Activated CD4-positive, alpha-beta memory T cell treated with anti-CD3 and anti-CD28 coated beads, Interleukin-2, amount 10 ng/mL, durations not matched to agents 7 days and 5 days (primary cell): ENCODE data around the gene TMTC3. TPM values are rescaled to one million over a fixed set of nuclear protein-coding genes. Genes with fewer than 3 reads are reported as not detected.

Source experiments
- CTCF ChIA-PET: fragments of 350-600 bp; sonication (Branson Sonifier 250); formaldehyde crosslinking; loops from one replicate; lab custom pipeline; 2021; ENCODE audit warnings: antibody characterized with exemption, inconsistent platforms; lab: Charles Lee
- POLR2A ChIA-PET: fragments of 350-600 bp; sonication (Branson Sonifier 250); formaldehyde crosslinking; loops from one replicate; lab custom pipeline; 2021; ENCODE audit warnings: antibody characterized with exemption; lab: Charles Lee
- DNase-seq: peaks from one replicate; pipeline ENCODE4 v3.0.0-alpha.2; 2020
- H3K27ac Mint-ChIP-seq: one replicate; pipeline ENCODE4 v1.8.0; 2021; ENCODE audit warnings: mild to moderate bottlenecking, mixed read lengths
- H3K27me3 Mint-ChIP-seq: one replicate; pipeline ENCODE4 v1.8.0; 2021; ENCODE audit warnings: mixed read lengths
- H3K36me3 Mint-ChIP-seq: one replicate; pipeline ENCODE4 v1.8.0; 2021; ENCODE audit warnings: low read depth, mixed read lengths
- H3K4me1 Mint-ChIP-seq: one replicate; pipeline ENCODE4 v1.8.0; 2021; ENCODE audit warnings: mixed read lengths
- H3K4me3 Mint-ChIP-seq: one replicate; pipeline ENCODE4 v1.8.0; 2021; ENCODE audit warnings: mild to moderate bottlenecking, mixed read lengths
- H3K9me3 Mint-ChIP-seq: one replicate; pipeline ENCODE4 v1.8.0; 2021; ENCODE audit warnings: mixed read lengths
- total RNA-seq, 2 experiments: library from RNA; stranded (reverse); gene quantifications; one replicate each; pipeline ENCODE4 v1.2.3, GENCODE V29; 2021

TMTC3 gene
- total RNA-seq, 2 experiments from 2014 or later = 5.9 to 6.7 TPM

GRCh38 chr12:88242571-88242925 lies 100.4 kb downstream of the TMTC3 start:
- ChIA-PET CTCF (no interaction called here), POLR2A (no interaction called here)
- no peak for DNase-seq
- Mint-ChIP-seq H3K9me3 (peaks cover 2% of the 10 kb centered on the region), H3K36me3 (peaks cover 3% of the 10 kb centered on the region), H3K4me1 (peaks cover 22% of the 10 kb centered on the region), H3K27ac (no peak overlapping the region), H3K4me3 (no peak overlapping the region), H3K27me3 (no peaks in the 10 kb centered on the region)

GRCh38 chr12:88242939-88243338 lies 100.8 kb downstream of the TMTC3 start:
- peaks cover 3% of the 10 kb centered on the region for H3K36me3 Mint-ChIP-seq
- H3K27ac Mint-ChIP-seq = peak overlapping the region; percentile 16
- ChIA-PET CTCF (no interaction called here), POLR2A (no interaction called here)
- H3K4me1 Mint-ChIP-seq = peaks cover 21% of the 10 kb centered on the region
- H3K4me3 Mint-ChIP-seq = no peak overlapping the region
- H3K27me3 Mint-ChIP-seq = no peaks in the 10 kb centered on the region
- DNase-seq = no peak
- peaks cover 2% of the 10 kb centered on the region for H3K9me3 Mint-ChIP-seq

GRCh38 chr12:88243982-88244381 lies 101.9 kb downstream of the TMTC3 start:
- no peak for DNase-seq
- no peaks in the 10 kb centered on the region for H3K27me3 Mint-ChIP-seq
- peaks cover 13% of the 10 kb centered on the region for H3K4me1 Mint-ChIP-seq
- no peak overlapping the region for H3K4me3 Mint-ChIP-seq
- H3K36me3 Mint-ChIP-seq = peaks cover 3% of the 10 kb centered on the region
- no peak overlapping the region for H3K27ac Mint-ChIP-seq
- CTCF ChIA-PET = no interaction called here
- peaks cover 2% of the 10 kb centered on the region for H3K9me3 Mint-ChIP-seq
- POLR2A ChIA-PET = no interaction called here

GRCh38 chr12:88245905-88246304 lies 103.8 kb downstream of the TMTC3 start:
- Mint-ChIP-seq H3K27me3 (peaks cover 5% of the 10 kb centered on the region), H3K4me3 (no peak overlapping the region), H3K27ac (no peak overlapping the region), H3K36me3 (no peaks in the 10 kb centered on the region), H3K4me1 (peaks cover 13% of the 10 kb centered on the region), H3K9me3 (peaks cover 2% of the 10 kb centered on the region)
- CTCF ChIA-PET = no interaction called here
- DNase-seq = no peak
- POLR2A ChIA-PET = no interaction called here

- peaks cover 5% of the 10 kb centered on the region for H3K27me3 Mint-ChIP-seq
- no peaks in the 10 kb centered on the region for H3K9me3 Mint-ChIP-seq
- no peaks in the 10 kb centered on the region for H3K36me3 Mint-ChIP-seq
- no peak overlapping the region for H3K4me3 Mint-ChIP-seq
- no peak for DNase-seq
- no peak overlapping the region for H3K27ac Mint-ChIP-seq
- ChIA-PET POLR2A (no interaction called here), CTCF (no interaction called here)
- peaks cover 9% of the 10 kb centered on the region for H3K4me1 Mint-ChIP-seq
Observed at GRCh38 chr12:88247241-88247643, 105.1 kb downstream of the TMTC3 start.

- CTCF ChIA-PET = no interaction called here
- DNase-seq = no peak
- H3K27ac Mint-ChIP-seq = no peak overlapping the region
- H3K27me3 Mint-ChIP-seq = peaks cover 5% of the 10 kb centered on the region
- POLR2A ChIA-PET = no interaction called here
- H3K9me3 Mint-ChIP-seq = no peaks in the 10 kb centered on the region
- H3K36me3 Mint-ChIP-seq = no peaks in the 10 kb centered on the region
- no peaks in the 10 kb centered on the region for H3K4me1 Mint-ChIP-seq
- H3K4me3 Mint-ChIP-seq = no peak overlapping the region
Observed at GRCh38 chr12:88248606-88249005, 106.5 kb downstream of the TMTC3 start.

Other genes with a start within 250 kb of the TMTC3 start
- gene C12orf50, start 112.9 kb upstream of the TMTC3 start, total RNA-seq = not detected
- 10 to 100 TPM; 11.5 to 12.0 TPM for gene CEP290, start 219 bp upstream of the TMTC3 start, total RNA-seq